Activated CD4-positive, CD25-positive, alpha-beta regulatory T cell treated with anti-CD3 and anti-CD28 coated beads, Interleukin-2, amount 50 U/mL, for 16 hours (primary cell): ENCODE measurements around the gene SPTBN4.
"Not testable (repeated sequence)": the region's sequence is repeated elsewhere in the genome, so short reads cannot be mapped to it uniquely, and the experiment has no call there.

ENCODE experiments used
- DNase-seq: peaks from one replicate; pipeline ENCODE4 v3.0.0-alpha.2; 2020; ENCODE audit warnings: low read depth, low spot score

SPTBN4 gene

DNA sequence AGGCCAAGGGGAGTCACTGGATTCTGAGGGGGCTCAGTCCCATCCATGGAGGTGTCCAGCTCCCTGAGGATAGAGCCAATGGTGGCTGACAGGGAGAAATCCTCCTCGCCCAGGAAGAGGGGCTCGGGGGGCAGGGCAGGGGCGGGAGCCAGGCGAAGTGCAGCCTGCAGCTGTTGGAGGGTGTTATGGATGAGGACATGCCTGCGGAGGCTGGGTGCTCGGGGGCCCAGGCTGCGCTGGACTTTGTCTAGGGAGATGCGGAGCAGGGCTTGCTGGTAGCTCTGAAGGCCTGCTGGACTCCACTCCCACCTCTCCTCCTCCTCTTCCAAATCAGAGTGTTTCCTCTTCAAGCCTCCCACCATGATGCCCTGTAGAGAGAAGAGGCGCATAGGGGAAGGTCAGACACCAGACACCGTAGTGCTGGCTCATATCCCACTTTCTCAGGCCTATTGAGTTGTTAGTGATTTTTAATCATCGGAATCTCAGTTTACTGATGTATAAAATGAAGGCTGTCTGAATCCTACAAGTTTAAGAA lies 25.0 kb upstream of the SPTBN4 start:
- no peak for DNase-seq

DNA sequence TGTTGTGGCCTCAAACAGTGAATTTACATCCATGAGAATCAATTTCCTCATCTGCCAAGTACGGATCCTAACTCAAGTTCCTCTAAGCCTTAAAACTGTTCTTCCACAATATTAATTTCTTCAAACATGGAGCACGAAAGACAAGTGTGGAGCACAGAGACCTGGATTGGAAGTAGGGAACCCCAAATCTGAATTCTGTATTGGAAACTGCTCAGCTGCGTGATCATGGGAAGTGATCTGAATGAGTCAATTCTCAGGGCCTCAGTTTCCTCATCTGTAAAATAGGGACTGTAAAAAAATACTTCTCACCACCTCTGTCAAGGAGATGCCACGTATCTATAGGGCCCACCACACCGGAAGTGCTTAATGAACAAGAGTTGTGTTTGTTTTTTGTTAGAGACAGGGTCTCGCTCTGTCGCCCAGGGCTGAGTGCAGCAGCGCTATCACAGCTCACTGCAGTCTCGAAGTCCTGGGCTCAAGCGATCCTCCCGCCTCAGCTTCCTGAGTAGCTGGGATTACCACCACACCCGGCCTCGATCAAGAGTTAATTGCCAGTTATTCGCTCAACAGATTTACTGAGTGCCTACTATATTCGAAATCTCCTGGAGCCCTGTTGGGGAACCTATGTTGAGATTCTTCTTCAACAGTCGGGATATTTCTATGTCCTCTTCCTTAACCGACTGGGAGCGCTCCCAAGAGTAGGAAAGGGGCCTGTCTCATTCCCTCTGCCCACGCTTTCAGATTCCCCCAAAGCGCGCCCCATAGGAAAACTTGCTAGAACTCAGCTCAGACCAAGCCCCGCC lies 24.3 kb upstream of the SPTBN4 start:
- DNase-seq = no peak

DNA sequence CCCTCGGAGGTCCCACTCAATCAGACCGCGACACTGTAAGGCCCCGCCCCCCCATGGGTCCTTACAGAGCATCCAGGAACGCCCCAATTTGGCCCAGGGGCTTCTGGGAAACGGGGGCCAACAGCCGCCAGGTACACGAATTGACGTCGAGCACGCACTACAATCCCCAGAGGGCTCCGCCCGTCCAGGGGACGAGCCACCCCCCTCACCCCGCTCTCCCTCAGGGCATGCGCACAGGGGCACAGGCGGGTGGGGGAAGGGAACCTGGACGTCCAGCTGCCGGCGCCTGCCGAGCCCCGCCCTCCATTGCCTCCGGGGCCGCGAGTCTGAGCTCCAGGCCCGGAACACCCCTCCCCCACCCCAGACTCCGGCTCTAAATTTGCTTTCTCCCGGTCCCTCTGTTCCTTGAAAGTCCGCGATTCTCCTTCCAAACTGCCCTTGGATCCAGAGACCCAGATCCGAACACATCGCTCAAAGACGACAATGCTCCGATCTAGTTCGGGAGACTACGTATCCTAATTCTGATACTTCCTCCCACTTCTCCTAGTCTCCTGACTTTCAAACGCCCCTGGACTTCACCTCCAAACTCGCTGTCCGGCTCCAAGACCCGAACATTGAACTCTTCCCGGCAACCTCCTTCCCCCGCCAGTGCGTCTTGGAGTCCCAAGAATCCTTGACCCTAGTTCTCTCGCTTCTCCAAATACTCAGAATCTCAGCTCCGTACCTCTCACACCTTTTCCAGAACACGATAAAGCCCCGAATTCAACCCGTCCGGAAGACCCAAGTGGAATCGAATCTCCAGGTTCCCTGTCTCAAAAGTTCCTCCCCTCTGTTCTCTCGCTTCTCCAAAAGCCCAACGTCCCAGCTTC lies 23.4 kb upstream of the SPTBN4 start:
- peak; percentile 98 for DNase-seq

DNA sequence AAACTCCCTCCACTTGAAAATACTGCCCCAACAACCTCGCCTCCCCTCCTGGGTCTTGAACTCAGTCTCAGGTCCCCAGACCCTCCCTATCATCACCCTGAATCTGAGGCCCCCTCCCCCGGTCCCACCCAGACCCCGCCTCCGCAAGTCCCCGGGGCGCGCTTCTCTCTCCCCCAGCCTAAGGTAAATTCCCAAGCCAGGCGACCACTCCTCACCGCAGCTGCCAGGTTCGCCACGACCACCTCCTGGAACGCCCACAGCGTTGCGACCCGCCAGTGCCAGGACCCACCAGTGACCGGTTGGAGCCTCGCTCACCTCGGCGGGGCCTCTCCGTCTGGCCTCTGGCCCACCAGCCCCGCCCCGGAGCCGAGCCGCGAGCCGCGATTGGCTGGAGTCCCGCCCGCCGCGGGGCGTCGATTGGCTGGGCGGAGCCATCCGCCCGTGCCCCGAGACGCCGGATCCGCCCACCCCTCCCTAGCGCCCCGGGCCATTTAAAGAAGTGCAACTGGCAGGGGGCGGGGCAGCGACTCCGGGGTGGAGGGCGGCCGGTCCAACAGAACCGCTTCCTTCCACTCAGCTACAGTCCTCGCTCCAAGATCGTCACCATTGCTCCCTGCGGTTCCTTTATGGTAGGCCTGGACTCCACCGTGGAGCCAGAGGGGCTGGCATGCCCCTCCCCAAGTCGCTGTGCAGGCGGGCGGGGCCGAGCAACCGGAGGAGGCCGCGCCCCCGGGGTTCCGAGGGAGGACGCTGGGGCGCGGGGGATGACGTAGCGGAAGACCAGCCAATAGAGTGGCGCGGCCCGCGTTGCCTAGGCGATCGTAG lies 22.6 kb upstream of the SPTBN4 start, which contains the start of gene SERTAD3:
Gene SERTAD3 (minus strand): TSS at position 336 of the 825 bp plus-strand sequence. CDS start 2,255 bp downstream, outside the sequence.
- peak; percentile 95 for DNase-seq

DNA sequence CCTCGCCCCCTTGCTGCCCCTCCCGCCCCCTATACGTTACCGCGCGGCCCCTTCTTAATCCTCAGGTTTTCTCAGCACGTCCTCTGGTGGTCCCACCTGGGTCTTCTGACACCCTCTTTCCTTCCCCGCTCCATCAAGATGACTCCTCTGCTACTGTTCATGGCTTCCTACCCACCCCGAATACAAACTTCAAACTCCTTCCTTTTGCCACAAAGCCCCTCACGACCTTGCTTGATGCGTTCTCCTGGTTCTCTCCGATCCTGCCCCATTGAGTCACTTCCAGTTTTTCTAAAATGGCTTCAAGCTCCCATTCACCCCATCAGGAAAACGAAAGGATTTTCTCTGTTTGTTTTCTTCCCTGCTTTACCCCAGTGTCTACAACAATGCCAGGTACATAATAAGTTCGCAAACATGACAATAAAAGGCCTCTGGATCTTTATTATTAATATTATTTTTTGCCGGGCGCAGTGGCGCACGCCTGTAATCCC lies 21.9 kb upstream of the SPTBN4 start:
- no peak for DNase-seq

DNA sequence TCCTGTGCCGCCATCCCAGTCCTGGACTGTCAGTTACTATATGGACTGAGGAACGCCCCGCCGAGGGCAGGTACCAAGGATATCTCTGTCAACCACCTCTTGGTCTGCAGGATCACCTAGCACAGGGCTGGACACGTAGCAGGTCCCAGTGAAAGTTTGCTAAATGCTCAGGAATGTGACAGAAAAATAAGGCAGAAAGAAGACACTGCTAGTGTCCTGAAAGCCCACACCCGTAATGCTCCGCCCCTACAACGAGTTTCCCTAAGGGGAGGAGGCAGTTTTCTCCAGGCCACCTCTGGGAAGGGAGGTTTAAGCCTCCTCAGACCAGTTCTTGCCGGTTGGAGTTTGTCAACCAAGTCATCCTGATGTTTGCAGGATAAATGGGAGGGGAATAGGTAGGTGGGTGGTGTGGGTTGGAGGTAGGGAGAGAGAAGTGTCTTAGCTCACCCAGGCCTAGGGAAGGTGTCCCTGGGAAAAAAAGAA lies 21.0 kb upstream of the SPTBN4 start:
- DNase-seq = no peak

DNA sequence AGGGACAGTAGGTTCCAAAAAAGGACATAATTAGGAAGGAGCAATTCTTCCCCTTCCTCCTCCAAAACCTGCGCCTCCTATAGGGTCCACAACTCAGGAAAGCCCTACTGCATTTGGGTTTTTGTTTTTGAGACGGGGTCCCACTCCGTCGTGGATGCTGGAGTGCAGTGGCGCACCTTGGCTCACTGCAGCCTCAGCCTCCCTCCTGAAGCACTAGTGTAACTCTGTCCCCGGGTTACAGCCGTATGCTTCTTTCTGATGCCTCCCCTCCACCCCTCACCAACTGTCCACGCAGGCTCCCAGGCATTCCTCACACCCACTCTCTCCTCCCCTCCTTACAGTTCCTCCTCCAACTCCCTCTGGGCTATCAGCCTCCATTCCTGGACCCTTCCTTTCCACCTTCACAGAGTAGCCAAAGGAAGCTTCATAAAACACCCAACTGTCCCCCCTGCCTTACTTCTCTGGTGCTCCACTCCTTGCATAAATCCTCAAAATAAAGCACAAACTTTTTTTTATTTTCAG lies 20.5 kb upstream of the SPTBN4 start:
- DNase-seq = no peak

DNA sequence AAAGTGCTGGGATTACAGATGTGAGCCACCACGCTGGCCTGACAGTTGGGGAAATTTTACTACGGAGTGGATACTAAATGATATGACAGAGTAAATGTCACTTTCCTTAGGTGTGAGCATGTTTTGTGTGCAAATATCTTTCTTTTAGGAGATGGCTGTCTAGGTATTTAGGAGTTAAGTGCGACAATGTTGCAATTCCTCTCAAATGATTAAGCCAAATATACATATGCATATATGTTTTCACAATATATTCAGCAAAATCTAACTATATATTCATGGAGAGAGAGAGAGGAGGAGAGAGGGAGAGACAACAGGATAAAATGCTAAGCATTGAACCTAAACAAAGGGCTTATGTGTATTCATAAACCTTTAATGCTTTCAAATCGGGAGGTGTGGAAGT lies 17.3 kb upstream of the SPTBN4 start:
- no peak for DNase-seq

DNA sequence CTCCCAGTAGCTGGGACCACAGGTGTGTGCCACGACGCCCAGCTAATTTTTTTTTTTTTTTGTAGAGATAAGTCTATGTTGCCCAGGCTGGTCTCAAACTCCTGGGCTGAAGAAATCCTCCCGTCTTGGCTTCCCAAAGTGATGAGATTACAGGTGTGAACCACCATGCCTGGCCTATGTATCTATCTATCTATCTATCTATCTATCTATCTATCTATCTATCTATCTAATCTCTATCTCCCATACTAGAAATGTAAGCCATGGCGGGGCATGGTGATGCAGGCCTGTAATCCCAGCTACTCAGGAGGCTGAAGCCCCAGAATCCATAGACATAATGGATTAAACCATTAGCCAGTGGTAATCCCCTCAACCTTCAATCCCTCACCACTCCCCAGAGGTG lies 16.1 kb upstream of the SPTBN4 start:
- DNase-seq = no peak

DNA sequence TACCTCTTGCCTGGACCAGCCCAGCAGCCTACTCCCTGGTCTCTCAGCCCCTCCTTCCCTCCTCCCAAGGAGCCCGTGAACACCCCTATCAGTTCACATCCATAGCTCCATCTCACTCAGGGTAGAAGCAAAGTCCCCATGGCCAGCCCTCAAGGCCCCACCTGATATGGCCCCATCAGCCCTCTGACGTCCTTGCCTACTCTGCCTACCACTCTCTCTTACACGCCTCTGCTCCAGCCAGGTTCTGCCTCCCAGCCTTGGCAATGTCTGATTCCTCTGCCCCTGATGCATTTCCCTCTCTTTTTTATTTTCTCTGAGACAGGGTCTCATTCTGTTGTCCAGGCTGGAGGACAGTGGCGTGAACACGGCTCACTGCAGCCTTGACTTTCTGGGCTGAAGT lies 14.8 kb upstream of the SPTBN4 start:
- no peak for DNase-seq

DNA sequence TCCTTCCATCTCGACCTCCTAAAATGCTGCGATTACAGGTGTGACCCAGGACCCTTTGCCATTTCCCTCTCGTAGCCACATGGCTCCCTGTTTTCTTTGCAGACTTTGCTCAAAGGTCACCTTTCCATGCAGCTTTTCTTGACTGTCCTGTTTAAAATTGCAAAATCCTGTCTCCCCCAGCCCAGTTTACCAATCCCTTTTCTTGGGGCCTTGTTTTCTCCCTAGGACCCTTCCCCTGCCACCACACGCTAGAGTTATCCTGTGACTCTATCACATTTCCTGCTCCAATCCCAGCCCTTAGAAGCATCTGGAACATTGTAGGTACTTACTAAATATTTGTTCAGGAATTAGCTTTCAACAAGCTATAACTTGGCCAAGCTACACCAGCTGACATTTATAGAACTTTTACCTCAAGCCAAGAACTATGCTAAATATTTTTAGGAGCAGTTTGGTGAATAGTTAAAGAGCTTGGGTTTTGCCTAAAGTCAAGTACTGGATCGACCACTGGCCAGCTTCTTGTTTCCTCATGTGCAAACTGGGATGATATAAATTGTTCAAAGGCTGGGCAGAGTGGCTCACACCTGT lies 13.6 kb upstream of the SPTBN4 start:
- DNase-seq = no peak

DNA sequence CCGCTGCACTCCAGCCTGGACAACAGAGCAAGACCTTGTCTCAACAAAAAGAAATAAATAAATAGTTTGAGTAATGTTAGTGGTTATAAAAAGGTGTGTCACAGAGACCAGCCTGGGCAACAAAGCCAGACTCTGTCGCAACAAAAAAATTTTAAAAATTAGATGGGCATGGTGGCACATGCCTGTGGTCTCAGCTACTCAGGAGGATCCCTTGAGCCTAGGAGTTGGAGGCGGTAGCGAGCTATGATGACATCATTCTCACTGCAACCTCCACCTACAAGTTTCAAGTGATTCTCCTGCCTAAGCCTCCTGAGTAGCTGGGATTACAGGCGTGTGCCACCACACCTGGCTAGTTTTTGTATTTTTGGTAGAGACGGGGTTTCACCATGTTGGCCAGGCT lies 12.9 kb upstream of the SPTBN4 start:
- not testable (repeated sequence) for DNase-seq

DNA sequence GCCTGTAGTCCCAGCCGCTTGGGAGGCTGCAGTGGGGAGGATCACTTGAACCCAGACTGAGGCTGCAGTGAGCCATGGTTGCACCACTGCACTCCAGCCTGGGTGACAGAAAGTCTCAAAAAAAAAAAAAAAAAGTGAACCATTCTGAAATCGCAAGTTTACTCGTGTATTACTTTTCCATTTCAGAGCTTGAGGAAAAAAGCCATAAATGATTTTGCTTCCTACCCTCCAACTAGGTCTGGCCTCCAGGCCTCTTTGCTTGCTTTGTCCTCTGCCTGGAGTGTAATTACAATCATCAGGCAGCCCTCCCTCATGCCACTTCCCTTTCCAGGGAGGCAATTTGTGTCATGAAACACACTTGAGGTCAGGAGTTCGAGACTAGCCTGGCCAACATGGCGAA lies 9.8 kb upstream of the SPTBN4 start:
- no peak for DNase-seq

DNA sequence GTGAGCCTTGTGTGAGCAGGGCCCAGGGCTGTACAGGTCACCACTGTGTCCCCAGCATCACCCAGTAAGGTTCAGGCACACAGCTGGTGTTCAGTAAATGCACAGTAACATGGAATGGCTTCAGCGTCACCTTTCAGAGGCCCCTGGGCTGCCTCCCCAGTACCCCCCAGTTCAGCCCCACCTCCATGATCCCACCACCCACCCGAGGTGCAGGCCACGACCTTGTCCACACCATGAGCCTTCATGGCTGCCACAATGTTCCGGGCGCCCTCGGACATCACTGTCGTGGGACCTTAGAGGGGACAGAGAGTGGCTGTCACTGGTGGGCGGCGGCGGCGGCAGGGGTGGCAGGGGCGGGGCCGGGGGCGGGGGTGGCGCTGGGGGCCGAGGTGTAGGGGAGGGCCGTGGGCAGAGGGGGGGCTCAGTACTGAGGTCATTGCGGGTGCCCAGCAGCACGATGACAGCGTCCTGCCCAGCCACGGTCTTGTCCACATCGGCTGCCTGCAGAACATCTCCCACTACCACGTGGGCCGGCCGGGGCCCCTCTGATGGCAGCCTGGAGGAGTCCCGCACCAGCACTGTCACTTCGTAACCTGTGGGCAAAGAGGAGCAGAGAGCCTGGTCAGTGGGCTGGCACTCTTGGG lies 8.7 kb upstream of the SPTBN4 start:
- no peak for DNase-seq

DNA sequence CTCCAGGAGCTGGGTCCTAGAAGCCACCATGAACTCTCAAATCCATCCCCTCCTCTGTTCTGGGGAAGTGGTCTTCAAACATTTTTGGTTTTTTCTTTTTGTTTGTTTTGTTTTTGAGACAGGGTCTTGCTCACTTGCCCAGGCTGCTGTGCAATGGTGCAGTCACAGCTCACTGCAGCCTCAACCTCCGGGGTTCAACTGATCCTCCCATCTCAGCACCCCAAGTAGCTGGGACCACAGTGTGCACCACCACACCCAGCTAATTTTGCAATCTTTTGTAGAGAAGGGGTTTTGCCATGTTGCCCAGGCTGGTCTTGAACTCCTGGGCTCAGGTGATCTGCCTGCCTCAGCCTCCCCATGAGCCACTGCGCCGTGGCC lies 8.2 kb upstream of the SPTBN4 start:
- DNase-seq = no peak

DNA sequence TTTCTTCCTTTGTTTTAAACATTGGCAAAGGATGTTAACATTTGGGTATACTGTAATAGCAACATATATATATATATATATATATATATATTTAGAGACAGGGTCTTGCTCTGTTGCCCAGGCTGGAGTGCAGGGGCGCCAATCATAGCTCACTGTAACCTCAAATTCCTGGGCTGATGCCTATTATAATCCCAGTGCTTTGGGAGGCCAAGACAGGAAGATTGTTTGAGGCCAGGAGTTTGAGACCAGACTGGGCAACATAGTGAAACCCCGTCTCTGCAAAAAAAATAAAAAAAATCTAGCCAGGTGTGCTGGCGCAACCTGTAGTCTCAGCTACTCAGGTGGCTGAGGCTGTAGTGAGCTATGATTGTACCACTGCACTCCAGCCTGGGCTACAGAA lies 6.6 kb upstream of the SPTBN4 start:
- DNase-seq = no peak

DNA sequence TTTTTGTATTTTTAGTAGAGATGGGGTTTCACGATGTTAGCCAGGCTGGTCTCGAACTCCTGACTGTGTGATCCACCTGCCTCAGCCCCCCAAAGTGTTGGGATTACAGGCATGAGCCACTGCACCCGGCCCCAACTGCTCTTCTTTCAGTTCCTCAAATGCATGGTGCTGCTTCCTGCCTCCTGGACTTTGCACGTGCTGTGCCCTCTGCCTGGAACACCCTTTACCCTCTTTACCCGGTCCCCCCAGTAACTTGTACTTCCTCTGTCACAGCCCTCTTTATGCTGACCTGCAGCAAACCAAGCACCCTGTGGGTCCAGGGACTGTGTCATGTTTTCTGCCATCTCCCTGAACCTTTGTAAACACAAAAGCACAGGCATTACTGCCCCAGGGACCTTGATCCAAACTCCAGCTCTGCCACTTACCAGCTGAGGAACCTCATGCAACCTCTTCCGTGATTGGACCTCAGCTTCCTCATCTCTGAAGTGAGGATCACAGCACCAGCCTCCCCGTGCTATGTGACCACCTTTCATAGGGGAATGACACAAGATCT lies 5.1 kb upstream of the SPTBN4 start:
- no peak for DNase-seq

DNA sequence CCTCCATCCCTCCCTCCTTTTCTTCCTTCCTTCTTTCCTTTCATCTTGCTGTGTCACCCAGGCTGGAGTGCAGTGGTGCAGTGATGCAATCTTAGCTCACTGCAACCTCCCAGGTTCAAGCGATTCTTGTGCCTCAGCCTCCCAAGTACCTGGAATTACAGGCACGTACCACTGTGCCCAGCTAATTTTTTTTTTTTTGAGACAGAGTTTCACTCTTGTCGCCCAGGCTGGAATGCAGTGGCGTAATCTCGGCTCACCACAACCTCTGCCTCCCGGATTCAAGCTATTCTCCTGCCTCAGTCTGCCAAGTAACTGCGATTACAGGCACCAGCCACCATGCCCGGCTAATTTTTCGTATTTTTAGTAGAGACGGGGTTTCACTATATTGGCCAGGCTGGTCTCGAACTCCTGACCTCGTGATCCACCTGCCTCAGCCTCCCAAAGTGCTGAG lies 3.2 kb upstream of the SPTBN4 start:
- not testable (repeated sequence) for DNase-seq

DNA sequence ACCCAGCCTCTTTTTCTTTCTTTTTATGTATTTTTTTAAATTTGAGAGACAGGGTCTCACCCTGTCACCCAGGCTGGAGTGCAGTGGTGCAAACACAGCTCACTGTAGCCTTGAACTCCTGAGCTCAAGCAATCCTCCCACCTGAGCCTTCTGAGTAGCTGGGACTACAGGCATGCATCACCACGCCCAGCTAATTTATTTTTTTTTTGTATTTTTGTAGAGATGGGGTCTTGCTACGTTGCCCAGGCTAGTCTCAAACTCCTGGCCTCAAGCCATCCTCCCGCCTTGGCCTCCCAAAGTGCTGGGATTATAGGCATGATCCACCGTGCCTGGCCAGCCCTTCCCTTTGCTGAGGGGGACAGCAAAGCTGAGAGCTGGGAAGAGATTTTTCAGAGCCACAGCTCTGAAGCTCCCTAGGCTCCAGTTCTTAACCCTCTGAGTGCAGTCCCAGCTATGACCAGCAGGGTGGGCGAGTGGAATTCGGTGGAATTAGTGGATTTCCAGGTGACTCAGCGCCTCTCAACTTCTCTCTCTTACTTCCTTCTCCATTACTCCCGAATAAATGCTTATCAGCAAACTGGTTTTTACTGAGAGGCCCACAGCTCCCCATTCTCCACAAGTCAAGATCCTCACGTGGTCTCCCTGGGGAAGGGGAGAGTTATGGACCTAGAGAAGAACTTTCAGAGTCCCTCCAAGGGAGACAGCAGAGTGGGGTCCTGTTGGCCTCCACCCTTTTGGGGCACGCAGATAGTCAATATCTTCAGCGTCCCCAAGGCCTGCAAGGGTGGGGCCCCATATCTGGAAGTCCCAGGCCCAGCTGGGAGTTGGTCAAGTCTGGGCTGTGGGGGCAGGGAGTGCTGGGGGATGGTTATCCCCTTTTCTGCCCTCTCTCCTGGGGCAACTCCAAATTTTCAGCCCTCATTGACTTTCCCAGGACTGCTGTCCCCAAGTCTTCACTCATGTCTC lies 2.5 kb upstream of the SPTBN4 start:
- DNase-seq = peak; percentile 54
